ENCODE measurements around the gene ZDBF2.
"Not testable (repeated sequence)": the region's sequence is repeated elsewhere in the genome, so short reads cannot be mapped to it uniquely, and the experiment has no call there.

ZDBF2 gene

DNA sequence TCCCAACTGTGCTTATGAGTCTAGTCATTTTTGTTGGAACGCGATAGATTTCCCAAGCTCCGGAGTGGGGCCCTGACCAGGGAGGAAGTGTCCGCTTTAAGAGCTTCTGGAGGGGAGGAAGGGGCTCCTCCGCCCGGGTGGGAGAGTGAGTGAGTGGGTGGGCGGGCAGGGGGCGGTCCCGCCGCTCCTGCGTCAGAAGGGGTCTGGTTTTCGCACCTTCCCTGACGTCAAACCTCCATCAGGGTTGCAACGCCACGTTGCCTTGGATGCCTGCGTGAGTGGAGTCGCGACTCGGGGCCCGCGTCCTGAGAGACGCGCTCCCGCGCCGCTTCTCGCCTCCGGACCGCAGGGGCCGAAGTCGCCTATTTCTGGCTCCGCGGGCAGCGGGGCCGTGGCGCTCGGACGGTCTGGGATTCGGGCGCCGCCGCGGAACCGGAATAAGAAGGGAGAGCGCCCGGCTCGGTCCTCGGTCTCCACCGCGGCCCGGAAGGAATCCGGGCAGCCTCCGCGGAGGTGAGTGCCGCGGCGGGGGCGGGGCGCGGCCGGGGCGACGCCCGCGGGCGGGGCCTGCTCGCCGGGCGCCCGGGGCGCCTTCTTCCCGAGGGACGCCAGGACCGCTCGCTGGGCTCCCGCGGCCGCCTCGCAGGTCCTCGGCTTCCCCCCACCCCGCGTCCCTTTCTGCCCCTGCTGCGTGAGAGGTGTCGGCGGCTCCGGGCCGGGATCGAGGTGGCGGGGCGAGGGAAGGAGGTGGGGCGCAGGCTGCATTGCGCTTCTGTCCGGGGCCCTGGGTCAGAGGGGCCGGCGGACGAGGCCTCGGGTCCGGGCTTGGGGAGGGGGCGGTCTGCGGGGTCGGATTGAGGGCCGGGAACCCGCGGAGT lies at the start of gene ZDBF2:
TSS of gene ZDBF2 (plus strand) at position 230 of the 878 bp plus-strand sequence. CDS start 7,187 bp downstream, outside the sequence.
- peak; percentile 11 for DNase-seq

DNA sequence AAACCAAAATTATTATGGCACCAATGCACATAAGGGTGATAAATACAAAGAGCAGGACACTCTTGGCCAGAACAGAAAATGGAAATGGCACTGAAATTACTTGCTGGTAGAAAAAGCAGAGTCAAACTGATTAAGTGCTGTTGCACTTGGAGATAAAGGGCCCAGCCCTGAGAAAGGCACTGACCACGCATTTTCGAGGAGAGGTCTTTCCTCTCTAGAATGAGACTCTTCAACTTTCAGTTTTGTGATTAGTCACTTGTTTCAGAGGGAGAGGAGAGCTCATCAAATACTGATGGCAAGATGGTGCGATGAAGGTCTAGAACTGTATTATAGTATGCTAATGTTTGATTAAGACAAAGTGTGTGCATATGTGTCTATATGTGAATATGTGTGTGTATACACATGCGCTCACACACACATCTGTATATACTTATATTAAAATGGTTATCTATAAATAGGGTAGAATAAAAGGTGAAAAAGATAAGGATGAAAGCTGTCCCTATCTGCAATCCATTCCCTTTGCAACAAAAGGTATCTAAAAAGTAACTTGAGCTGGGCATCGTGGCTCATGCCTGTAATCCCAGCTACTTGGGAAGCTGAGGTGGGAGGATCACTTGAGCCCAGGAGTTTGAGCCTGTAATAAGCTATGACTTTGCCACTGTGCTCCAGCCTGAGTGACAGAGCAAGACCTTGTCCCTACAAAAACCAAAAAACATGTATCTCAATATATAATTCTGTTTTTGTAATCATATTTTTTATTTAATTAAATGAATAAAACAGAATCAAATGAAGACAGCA lies 48.8 kb upstream of the ZDBF2 start:
- no peak for DNase-seq

DNA sequence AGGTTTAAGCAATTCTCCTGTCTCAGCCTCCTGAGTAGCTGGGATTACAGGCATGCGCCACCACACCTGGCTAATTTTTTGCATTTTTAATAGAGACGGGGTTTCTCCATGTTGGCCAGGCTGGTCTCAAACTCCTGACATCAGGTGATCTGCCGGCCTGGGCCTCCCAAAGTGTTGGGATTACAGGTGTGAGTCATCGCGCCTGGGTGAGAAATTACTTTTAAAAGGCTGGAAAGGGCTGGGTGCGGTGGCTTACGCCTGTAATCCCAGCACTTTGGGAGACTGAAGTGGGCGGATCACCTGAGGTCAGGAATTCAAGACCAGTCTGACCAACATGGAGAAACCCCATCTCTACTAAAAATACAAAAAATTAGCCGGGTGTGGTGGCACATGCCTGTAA lies 45.8 kb upstream of the ZDBF2 start:
- DNase-seq: not testable (repeated sequence)

DNA sequence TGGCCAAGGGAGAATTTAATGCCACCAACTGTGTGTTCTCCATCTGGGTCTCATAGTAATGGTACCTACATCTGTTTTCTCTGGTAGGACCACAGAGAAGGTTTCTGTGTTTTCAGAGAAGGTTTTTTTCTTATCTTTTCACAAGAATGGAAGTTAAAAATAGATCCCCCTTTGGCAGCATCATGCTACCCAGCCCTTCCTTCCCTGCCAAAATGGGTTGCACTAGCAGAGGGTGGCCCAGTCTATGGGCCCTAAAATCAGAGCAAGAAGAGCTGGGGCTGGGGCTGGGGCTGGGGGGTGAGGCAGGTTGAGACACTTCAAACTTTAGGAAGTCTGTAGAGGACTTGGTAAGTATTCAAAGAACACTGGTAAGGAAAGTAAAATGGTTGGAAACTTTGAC lies 44.8 kb upstream of the ZDBF2 start:
- no peak for DNase-seq

DNA sequence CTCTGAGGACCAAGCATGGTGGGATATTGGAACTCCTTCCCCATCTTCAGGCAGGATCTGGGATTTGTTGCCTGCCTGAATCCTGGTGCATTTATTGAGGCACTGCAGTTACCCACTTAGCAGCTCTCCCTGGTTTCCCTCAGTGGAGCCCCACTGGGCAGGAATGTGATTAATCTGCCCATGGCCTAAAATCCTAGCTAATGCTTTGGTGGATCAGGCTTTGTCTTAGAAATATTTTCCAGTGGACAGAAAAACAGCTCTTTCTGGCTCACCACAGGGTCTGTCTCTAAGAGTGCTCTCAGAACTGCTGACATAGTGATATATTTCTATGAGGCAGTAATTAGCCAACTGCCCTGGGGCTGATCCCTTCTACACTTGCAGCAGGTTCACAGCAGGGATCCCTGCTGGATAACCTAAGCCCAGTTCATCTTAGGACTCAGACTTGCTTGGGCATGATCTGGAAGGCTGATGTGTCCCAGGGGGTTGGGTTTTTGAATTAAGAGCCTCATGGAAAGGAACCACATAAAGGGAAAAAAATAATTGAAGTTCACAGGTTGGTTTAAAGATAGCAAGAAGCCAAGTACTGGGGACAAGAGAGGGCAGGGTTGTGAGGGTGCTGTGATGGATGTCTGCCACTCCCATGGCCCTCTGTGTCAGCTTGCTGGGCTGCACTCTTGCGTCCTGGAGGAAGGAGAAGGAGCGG lies 44.3 kb upstream of the ZDBF2 start:
- peak; percentile 62 for DNase-seq

DNA sequence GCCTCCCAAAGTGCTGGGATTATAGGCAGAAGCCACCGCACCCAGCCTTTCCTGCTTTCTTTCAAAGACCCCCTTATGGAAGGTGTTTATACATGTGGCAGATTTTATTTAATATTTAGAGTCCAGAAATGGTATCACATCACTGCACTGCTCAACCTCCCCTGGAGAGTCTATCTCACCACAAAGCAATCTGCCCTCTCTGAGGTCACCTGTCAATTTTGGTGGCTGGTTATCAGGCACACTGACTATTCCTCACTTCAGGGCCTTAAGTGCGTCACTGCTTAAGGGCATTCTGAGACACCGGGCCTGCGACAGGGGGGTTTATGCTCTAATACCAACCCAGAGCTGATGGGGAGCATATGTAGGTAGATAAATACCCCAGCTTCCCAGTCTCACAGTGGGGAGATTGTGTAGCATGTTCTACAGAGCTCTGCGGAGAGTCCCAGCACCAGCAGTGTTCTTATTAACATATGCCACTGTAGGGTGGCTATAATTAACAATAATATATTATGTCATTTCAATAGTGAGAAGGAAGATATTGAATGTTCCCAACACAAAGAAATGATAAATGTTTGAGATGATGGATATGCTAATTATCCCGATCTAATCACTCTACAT lies 42.7 kb upstream of the ZDBF2 start:
- DNase-seq: no peak

DNA sequence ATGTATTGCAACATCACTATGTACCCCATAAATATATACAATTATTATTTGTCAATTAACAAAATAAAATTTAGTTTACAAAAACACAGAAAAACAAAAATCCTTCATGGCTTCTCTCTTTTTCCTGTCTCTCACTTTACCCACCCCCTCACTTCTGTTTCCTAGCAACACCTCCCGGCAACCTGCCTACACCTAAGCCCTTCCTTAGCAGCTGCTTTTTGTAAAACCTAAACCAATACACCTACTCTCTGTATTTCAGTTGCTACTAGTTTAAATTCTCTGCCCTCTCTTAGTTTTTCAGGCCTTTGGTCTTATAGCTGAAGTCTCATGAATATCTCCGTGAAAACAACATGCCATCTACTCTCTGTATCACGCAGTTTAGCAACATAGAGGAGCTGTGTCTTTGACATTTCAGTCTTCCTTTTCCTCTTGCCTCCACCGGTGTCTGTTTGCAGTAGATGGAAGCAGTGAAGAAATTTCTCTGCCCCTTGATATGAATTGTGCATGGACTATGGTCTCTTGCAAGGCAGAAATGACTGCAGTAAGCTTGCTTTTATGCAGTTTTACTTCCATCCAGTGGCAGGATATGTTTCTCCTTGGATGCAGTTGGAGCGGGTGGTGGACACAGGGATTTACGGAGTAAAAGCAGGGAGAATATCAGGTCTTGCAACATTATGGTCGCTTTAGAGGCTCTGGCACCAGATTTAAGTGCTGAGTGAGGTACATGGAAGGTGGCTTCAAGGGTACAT lies 42.0 kb upstream of the ZDBF2 start:
- no peak for DNase-seq

DNA sequence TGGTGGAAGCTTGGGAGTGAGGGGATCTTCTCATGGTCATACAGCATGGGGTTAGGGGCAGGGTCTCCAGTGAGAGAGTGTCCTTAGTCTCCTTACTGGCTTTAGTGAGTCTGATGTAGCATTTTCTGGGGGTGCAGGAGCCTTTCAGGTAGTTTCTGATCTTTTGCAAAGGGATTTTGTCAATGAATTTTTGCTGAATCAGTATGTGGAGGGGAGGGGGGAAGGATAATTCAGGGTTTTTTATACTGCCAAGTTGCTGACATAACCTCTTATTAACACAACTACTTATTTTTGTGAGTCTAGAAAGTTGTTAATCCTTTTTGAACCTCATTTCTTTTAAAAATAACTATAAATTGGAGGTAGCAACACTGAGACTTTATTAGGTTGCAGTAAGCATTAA lies 35.3 kb upstream of the ZDBF2 start:
- DNase-seq: no peak

DNA sequence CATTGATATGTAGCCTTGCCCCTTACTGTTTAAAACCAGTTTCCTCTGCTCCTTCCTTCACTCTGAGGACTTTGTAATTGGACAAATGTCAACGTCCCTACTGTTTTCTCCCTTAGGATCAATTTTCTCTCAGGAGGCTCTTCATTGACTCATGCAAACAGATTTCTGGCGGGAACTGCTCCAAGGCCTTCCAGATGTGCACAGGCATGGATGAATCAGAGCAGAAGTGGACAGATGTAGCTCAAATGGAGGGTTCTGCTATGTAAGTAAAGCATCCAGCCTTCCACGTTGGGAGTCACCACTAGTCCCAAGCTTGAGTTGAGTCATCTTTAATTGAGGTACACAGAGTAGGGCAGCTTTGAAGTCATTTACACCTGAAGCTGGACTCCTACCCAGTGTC lies 34.1 kb upstream of the ZDBF2 start:
- DNase-seq: no peak

DNA sequence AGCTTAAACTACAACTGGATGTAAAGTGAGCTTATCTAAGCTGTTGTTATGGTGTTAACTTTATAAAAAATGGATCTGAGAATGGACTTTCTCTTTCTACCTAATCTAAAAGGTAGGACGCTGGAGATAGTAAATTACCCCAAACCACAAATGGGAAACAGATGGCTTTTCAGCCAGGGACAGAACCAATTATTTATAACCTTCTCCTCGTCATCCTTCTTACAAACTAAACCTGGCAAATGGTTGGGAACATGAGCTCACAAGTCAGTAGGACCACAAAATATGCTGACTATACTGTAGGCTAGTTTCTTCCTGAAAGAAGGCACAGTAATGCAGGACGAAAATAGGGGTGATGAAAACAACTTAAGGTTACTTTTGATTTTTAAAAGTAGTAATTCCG lies 32.7 kb upstream of the ZDBF2 start:
- DNase-seq: no peak

DNA sequence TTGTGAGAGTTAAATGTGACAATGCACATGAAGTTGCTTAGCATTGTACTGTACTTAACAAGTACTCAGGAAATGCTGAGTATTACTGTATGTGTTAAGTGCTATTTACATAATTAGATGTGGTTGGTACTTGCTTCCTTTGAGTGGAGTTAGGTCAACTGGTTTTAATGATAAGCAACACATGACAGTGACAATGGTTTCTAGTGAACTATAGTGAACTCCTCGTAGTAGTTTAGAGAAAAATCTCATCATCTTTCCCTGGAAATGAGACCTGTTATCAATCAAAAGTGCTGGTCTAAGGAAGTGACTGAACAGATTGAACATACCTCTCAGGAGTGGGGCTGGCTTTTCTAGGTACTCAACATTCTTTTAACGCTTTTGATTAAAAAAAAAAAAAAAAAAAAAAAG lies 29.2 kb upstream of the ZDBF2 start:
- DNase-seq: no peak

DNA sequence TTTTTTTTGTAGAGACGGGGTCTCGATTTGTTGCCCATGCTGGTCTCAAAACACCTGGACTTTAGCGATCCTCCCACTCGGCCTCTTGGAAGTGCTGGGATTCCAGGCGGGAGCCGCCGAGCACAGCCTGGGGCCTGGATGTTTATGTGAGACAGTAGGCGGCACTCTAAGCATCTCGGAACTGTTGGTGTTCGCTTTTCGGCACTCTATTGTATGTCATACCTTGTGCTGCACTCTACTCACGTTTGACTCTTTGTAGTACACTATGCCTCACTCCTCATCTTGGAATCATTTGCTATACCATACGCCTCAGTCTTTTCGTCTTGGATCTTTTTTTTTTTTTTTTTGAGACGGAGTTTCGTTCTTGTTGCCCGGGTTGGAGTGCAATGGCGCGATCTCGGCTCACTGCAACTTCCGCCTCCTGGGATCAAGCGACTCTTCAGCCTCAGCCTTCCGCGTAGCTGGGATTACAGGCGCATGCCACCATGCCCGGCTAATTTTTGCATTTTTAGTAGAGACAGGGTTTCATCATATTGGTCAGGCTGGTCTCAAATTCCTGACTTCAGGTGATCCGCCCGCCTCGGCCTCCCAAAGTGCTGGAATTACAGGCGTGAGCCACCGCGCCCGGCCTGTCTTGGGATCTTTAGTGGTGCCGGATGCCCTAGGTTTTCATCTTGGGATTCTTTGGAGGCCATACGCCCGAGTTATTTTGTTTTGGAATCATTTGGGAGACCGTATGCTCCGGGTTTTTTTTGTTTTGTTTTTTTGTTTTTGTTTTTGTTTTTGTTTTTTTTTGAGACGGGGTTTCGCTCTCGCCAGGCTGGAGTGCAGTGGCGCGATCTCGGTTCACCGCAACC lies 24.2 kb upstream of the ZDBF2 start:
- no peak for DNase-seq

DNA sequence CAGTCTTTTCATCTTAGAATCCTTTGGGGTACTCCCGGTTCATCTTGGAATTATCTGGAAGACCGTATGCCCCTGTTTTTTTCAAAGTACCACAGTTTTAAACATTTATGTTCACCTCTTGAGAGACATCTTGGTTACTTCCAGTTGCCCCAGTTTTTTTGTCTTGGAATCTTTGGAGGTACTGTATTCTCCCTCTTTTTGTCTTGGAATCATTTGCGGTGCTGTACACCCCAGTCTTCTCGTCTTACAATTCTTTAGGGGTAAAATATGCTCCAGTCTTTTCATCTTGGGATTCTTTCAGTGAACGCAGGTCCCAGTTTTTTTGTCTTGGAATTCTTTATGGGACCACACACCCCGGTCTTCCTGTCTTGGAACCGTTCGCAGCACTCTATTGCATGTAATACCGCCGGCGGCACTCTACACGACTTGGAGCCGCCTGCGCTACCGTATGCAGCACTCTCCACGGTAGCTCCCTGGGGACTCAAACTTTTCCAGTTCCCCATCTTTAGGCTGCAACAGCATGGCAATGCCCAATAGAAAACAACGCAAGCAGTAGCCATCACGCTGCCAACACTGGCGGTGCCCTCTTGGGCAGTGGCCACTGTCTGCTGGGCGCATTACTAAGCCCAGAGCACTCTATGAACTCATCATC lies 21.2 kb upstream of the ZDBF2 start:
- no peak for DNase-seq

DNA sequence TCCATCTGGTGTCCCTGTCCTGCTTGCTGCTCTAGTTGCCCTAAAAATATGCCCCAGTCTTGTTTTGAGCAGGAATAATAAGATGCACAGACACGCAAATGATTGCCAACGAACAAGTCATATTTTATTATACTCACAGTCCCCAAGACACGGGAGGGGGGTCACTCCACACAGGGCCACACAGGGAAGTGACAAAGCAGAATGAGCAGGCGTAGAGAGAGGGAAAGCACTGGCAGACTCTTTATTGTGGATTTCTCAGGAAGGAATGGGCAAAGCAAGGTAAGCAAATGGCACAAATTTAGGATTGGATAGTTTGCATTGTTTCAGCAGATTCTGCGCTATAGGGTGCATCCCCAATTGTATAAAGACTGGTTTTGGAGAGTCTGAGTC lies 20.7 kb upstream of the ZDBF2 start:
- no peak for DNase-seq

DNA sequence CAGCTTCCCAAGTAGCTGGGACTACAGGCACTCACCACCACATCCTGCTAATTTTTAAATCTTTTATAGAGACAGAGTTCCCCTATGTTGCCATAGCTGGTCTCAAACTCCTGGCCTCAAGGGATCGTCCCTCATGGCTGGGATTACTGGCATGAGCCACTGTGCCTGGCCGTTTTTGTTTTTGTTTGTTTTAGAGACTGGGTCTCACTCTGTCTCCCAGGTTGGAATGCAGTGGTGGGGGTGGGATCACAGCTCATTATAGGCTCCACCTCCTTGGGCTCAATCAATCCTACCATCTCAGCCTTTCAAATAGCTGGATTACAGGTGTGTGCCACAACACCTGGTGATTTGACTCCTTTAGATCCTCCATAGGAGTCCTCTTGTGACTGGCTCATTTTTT lies 19.5 kb upstream of the ZDBF2 start:
- no peak for DNase-seq

DNA sequence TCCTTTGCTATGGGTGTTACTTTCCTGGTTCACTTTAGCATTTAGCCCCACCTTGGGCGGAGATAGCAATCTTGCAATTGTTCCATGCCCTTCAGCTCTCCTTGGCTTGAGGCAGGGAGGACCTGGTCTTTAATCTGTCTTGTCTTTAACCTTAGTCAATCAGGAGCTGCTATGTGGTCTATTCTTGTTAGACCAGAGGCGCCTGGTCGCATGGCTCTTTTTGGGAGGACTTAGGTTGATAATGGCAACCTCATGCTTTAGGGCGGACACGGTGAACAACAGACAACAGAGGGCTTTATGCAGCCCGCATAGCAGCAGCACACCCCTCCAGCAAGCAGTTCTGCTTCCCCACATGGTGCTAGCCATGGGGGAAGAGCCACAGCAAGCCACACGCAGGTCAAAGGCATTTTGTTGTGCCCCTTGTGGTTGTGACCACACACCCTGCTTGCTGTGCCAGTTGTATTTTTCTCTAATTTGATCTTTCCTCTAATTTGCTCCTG lies 17.7 kb upstream of the ZDBF2 start:
- DNase-seq: no peak

DNA sequence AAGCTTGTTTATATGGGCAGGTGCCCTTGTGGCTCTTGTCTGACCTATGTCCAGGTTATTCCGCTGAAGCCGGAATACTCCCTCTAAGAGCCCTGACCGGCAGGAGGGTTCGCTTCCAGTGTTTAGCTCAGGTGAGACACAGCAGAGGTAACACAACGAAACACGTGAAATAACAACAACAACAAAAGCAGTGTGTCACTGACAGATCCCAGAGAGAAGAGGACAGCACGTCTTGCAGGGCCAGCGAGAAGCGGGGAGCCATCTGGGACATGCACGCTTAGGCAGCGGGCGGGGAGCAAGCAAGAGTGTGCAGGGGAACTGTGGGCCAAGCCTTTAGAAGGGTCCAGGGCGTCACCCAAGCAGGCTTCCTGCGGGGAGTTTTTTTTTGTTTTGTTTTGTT lies 17.1 kb upstream of the ZDBF2 start:
- DNase-seq: no peak

DNA sequence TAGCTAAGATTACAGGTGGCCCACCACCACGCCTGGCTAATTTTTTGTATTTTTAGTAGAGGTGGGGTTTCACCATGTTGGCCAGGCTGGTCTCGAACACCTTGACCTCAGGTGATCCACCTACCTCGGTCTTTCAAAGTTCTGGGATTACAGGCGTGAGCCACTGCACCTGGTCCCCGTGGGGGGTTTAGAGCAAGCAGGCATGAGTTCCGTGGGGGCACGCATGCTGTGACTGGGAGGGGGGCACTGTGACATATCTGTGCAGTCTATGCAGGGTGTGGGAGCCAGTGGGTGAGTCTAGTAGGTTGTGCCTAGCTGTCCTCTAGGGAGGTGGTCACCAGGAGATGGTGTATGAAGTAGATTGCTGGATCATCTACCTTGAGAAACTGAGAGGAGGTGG lies 16.6 kb upstream of the ZDBF2 start:
- no peak for DNase-seq

DNA sequence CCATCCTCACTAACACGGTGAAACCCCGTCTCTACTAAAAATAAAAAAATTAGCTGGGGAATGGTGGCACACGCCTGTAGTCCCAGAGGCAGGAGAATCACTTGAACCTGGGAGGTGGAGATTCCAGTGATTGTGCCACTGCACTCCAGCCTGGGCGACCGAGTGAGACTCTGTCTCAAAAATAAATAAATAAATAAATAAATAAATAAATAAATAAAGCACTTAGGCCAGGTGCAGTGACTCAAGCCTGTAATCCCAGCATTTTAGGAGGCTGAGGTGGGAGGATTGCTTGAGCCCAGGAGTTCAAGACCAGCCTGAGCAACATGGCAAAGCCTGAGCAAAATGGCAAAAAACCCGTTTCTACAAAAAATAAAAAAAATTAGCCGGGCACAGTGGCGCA lies 15.8 kb upstream of the ZDBF2 start:
- not testable (repeated sequence) for DNase-seq

DNA sequence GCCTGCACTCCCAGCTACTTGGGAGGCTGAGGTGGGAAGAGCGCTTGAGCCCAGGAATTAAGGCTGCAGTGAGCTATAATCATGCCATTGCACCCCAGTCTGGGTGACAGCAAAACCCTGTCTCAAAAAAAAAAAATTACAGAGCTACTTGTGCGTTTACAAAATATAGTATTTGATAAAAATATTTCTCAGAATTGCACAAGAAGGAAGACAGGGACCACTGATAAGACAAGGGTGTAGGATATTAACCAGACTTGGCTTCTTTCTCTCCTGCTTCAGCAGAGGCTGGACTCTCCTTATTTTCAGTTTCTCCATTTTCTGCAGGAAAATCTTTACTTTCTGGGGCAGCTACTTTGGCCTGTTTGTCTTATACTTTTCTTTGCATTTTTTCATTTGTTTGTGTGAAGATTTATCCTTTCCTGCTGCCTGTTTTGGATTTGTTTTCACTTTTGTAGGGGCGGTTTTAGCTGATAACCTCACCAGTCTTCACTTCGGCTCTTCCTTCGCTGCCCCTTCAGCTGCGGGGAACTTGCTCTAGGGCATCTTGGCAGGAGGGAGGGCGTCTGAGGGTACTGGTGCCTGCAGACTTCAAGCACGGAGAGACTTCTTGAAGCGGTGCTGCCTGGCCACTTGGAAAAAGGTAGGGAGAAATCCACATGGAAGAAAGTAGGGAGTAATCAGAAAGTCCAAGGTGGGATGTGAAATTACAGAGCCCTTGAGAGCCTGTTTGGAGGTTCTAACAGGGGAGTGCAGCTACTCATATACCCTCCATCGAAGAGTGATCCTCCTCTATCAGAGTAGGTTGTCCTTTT lies 14.9 kb upstream of the ZDBF2 start:
- DNase-seq: no peak

Measured in NCI-H2107 (cell line).